ENCODE measurements around the gene USF3.

Gene USF3

GRCh38 chr3:113628316-113628715 is 68.1 kb downstream of the USF3 start:
- TF ChIP-seq EZH2phosphoT487 (conservative IDR thresholded peaks at IDR 0.05; ENCODE audit: low read length), result no peak
- no peak for TF ChIP-seq CTCF (IDR thresholded peaks at IDR 0.05; ENCODE audit: insufficient read depth, low read length, poor library complexity, severe bottlenecking)
- H3K36me3 ChIP-seq (ENCODE audit: low read length), result no peaks in the 10 kb centered on the region
- no peaks in the 10 kb centered on the region for H3K79me2 ChIP-seq (ENCODE audit: insufficient read depth, low read length)
- no peak overlapping the region for H3K9ac ChIP-seq (ENCODE audit: low read length)
- no peaks in the 10 kb centered on the region for H3K9me3 ChIP-seq (ENCODE audit: insufficient read depth, low read length)
- H4K20me1 ChIP-seq (ENCODE audit: low read depth, low read length), result no peaks in the 10 kb centered on the region
- no peak overlapping the region for H2AFZ ChIP-seq (ENCODE audit: low read depth, low read length, severe bottlenecking)
- no peak overlapping the region for H3K27ac ChIP-seq (ENCODE audit: low read depth, low read length)
- no peaks in the 10 kb centered on the region for H3K9me2 ChIP-seq (replicated peaks; ENCODE audit: insufficient read depth, low read length)
- H3K4me2 ChIP-seq (ENCODE audit: low read depth, low read length, poor library complexity, severe bottlenecking), result no peak overlapping the region
- no peaks in the 10 kb centered on the region for H3F3A ChIP-seq (ENCODE audit: insufficient read depth)
- no peaks in the 10 kb centered on the region for H3K27me3 ChIP-seq (ENCODE audit: low read length)
- H3K4me3 ChIP-seq (ENCODE audit: insufficient read depth, low read length, poor library complexity, severe bottlenecking), result no peak overlapping the region

- H3K4me2 ChIP-seq (ENCODE audit: low read depth, low read length, poor library complexity, severe bottlenecking), result no peak overlapping the region
These were observed 69.7 kb downstream of the USF3 start for GRCh38 chr3:113626503-113627371.

DNA sequence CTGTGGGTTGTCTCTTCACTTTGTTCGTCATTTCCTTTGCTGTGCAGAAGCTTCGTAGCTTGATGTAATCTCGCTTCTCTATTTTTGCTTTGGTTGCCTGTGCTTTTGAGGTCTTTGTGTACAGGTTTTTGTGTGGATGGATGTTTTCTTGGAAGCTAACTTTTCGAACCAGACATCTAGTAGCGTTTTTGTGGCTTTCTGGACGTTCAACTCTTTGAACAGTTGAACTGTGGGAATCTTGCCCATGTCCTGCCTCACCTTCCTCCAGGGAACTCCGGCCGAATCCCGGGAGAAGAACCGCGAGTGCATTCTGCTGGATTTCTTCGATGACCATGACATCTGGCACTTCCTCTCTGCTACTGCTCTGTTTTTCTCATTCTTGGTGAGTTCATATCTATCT is 70.6 kb downstream of the USF3 start:
- H3F3A ChIP-seq (ENCODE audit: insufficient read depth), result no peaks in the 10 kb centered on the region
- H3K4me3 ChIP-seq (ENCODE audit: insufficient read depth, low read length, poor library complexity, severe bottlenecking), result no peak overlapping the region
- H3K9ac ChIP-seq (ENCODE audit: low read length), result no peak overlapping the region
- no peaks in the 10 kb centered on the region for H4K20me1 ChIP-seq (ENCODE audit: low read depth, low read length)
- H3K27ac ChIP-seq (ENCODE audit: low read depth, low read length), result no peak overlapping the region
- no peaks in the 10 kb centered on the region for H3K79me2 ChIP-seq (ENCODE audit: insufficient read depth, low read length)
- no peak overlapping the region for H3K4me2 ChIP-seq (ENCODE audit: low read depth, low read length, poor library complexity, severe bottlenecking)
- H3K36me3 ChIP-seq (ENCODE audit: low read length), result no peaks in the 10 kb centered on the region
- no peak overlapping the region for H2AFZ ChIP-seq (ENCODE audit: low read depth, low read length, severe bottlenecking)
- H3K9me3 ChIP-seq (ENCODE audit: insufficient read depth, low read length), result no peaks in the 10 kb centered on the region
- no peaks in the 10 kb centered on the region for H3K9me2 ChIP-seq (replicated peaks; ENCODE audit: insufficient read depth, low read length)
- no peak for TF ChIP-seq EZH2phosphoT487 (conservative IDR thresholded peaks at IDR 0.05; ENCODE audit: low read length)
- TF ChIP-seq CTCF (IDR thresholded peaks at IDR 0.05; ENCODE audit: insufficient read depth, low read length, poor library complexity, severe bottlenecking), result no peak
- no peaks in the 10 kb centered on the region for H3K27me3 ChIP-seq (ENCODE audit: low read length)

More at GRCh38 chr3:113626503-113627371, 69.7 kb downstream of the USF3 start:
- no peaks in the 10 kb centered on the region for H3K36me3 ChIP-seq (ENCODE audit: low read length)
- H3K79me2 ChIP-seq (ENCODE audit: insufficient read depth, low read length), result no peaks in the 10 kb centered on the region
- no peaks in the 10 kb centered on the region for H3K9me3 ChIP-seq (ENCODE audit: insufficient read depth, low read length)
- peak; percentile 34 for TF ChIP-seq CTCF (IDR thresholded peaks at IDR 0.05; ENCODE audit: insufficient read depth, low read length, poor library complexity, severe bottlenecking)
- TF ChIP-seq EZH2phosphoT487 (conservative IDR thresholded peaks at IDR 0.05; ENCODE audit: low read length), result no peak
- H3K4me3 ChIP-seq (ENCODE audit: insufficient read depth, low read length, poor library complexity, severe bottlenecking), result no peak overlapping the region
- no peaks in the 10 kb centered on the region for H3K27me3 ChIP-seq (ENCODE audit: low read length)
- H4K20me1 ChIP-seq (ENCODE audit: low read depth, low read length), result no peaks in the 10 kb centered on the region
- no peaks in the 10 kb centered on the region for H3F3A ChIP-seq (ENCODE audit: insufficient read depth)
- H3K27ac ChIP-seq (ENCODE audit: low read depth, low read length), result no peak overlapping the region
- no peaks in the 10 kb centered on the region for H3K9me2 ChIP-seq (replicated peaks; ENCODE audit: insufficient read depth, low read length)
- H2AFZ ChIP-seq (ENCODE audit: low read depth, low read length, severe bottlenecking), result no peak overlapping the region
- H3K9ac ChIP-seq (ENCODE audit: low read length), result no peak overlapping the region

All from SU-DHL-6 (cell line).